Fibroblast of lung (primary cell): ENCODE measurements around the gene NCOR1. TPM values are rescaled to one million over a fixed set of nuclear protein-coding genes. Genes with fewer than 3 reads are reported as not detected.
"Not testable (repeated sequence)": the region's sequence is repeated elsewhere in the genome, so short reads cannot be mapped to it uniquely, and the experiment has no call there.

Source experiments
- DNase-seq, 2 donors: peaks; one replicate each; pipeline versions ENCODE4 v3.0.0 to v3.0.0-alpha.2; 2010; ENCODE audit warnings: low read depth in 2 of 2
- H2AFZ ChIP-seq: 2 replicates; pipeline ENCODE4 v1.5.1; 2012; ENCODE audit warnings: low read length, control low read depth, inconsistent platforms
- H3K27ac ChIP-seq: 2 replicates; pipeline ENCODE4 v1.5.1; 2011; ENCODE audit warnings: low read length, control low read depth; ENCODE audit not compliant: insufficient read depth
- H3K27me3 ChIP-seq: 2 replicates; pipeline ENCODE4 v1.5.1; 2011; ENCODE audit warnings: mild to moderate bottlenecking, low read length; ENCODE audit not compliant: control insufficient read depth, insufficient read depth
- H3K36me3 ChIP-seq: 2 replicates; pipeline ENCODE4 v1.5.1; 2011; ENCODE audit warnings: low read length; ENCODE audit not compliant: control insufficient read depth, insufficient read depth
- H3K4me1 ChIP-seq: 2 replicates; pipeline ENCODE4 v1.5.1; 2011; ENCODE audit warnings: low read length; ENCODE audit not compliant: control insufficient read depth, insufficient read depth; ENCODE audit errors: extremely low read depth
- H3K4me2 ChIP-seq: 2 replicates; pipeline ENCODE4 v1.5.1; 2011; ENCODE audit warnings: low read length, control low read depth; ENCODE audit not compliant: insufficient read depth; ENCODE audit errors: extremely low read depth
- H3K4me3 ChIP-seq, 4 experiments: fragments of 200-600 bp in 1 of 4; sonication (generic) in 1 of 4; replicated peaks in 1 of 4; 2 replicates each; pipeline ENCODE4 v1.5.1; 2011 to 2016; ENCODE audit warnings: low read length in 4 of 4, low read depth in 3 of 4, mild to moderate bottlenecking in 3 of 4, control low read depth in 2 of 4, inconsistent platforms in 1 of 4, mixed read lengths in 1 of 4; ENCODE audit not compliant: insufficient read depth in 1 of 4; ENCODE audit errors: control extremely low read depth in 1 of 4
- H3K79me2 ChIP-seq: 2 replicates; pipeline ENCODE4 v1.5.1; 2012; ENCODE audit warnings: mild to moderate bottlenecking, low read length, inconsistent platforms; ENCODE audit not compliant: control insufficient read depth, insufficient read depth
- H3K9ac ChIP-seq: 2 replicates; pipeline ENCODE4 v1.5.1; 2011; ENCODE audit warnings: mild to moderate bottlenecking, low read length, control low read depth; ENCODE audit not compliant: insufficient read depth
- H3K9me3 ChIP-seq: 2 replicates; pipeline ENCODE4 v1.5.1; 2012; ENCODE audit warnings: low read depth, low read length; ENCODE audit not compliant: control insufficient read depth, insufficient read depth
- H4K20me1 ChIP-seq: 2 replicates; pipeline ENCODE4 v1.5.1; 2011; ENCODE audit warnings: low read length; ENCODE audit not compliant: control insufficient read depth, insufficient read depth; ENCODE audit errors: extremely low read depth
- EZH2 ChIP-seq: IDR thresholded peaks from 2 replicates; pipeline ENCODE4 v1.5.1; 2012; ENCODE audit warnings: low read length, control low read depth, mild to moderate bottlenecking; ENCODE audit errors: missing control alignments
- polyA plus RNA-seq, 2 donors: library from polyadenylated mRNA; depleted of rRNA in 1 of 2; stranded (reverse) in 1 of 2; unstranded in 1 of 2; fragments of >200 nt; gene quantifications; 2 replicates each; pipeline ENCODE4 v1.2.1, GENCODE V29; 2011 to 2012; ENCODE audit warnings: missing spikeins in 1 of 2
- total RNA-seq: library from RNA; depleted of rRNA; stranded (reverse); fragments of >200 nt; gene quantifications from 2 replicates; pipeline ENCODE4 v1.2.1, GENCODE V29; 2014
- TF ChIP-seq, protein P1 (sequence below), 2 donors: IDR thresholded peaks in 1 of 2; conservative IDR thresholded peaks in 1 of 2; 1 replicate in 1 of 2; 2 replicates in 1 of 2; pipeline ENCODE4 v1.5.1; 2011 to 2012; ENCODE audit warnings: low read length in 2 of 2, control low read depth in 1 of 2, inconsistent platforms in 1 of 2, low read depth in 1 of 2, mild to moderate bottlenecking in 1 of 2

Gene NCOR1
- total and polyA plus RNA-seq, 2 donors (not counting 1 experiment from before 2014, with no cell fraction given): 67.6 to 106 TPM

DNA sequence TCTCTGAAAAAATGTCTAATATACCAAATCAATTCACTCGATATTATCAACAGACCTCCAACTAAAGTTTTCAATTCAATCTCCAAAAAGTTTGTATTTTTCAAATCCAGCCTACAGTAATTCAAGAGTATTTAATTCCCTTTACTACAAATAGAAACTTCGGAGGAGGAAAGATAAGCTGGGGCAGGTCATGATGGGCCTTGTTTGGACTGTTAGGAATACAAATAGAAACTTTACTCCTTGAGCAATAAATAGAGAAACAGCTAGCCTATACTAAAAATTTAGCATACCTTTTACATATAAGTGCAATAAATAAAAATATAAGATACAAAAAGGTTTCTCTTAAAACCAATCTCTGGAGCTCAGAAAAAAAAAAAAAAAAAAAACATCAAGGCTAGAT, 98.2 kb downstream of the NCOR1 start:
- Histone ChIP-seq H3K36me3 (peaks cover 2% of the 10 kb centered on the region), H4K20me1 (no peaks in the 10 kb centered on the region), H3K9ac (no peak overlapping the region), H3K79me2 (no peaks in the 10 kb centered on the region), H3K27ac (no peak overlapping the region), H3K4me3 (no peak overlapping the region), H2AFZ (no peak overlapping the region), H3K9me3 (no peaks in the 10 kb centered on the region), H3K27me3 (no peaks in the 10 kb centered on the region), H3K4me2 (no peak overlapping the region), H3K4me1 (no peaks in the 10 kb centered on the region)
- DNase-seq: no peak
- TF ChIP-seq EZH2: no peak
- TF ChIP-seq, protein P1, sequence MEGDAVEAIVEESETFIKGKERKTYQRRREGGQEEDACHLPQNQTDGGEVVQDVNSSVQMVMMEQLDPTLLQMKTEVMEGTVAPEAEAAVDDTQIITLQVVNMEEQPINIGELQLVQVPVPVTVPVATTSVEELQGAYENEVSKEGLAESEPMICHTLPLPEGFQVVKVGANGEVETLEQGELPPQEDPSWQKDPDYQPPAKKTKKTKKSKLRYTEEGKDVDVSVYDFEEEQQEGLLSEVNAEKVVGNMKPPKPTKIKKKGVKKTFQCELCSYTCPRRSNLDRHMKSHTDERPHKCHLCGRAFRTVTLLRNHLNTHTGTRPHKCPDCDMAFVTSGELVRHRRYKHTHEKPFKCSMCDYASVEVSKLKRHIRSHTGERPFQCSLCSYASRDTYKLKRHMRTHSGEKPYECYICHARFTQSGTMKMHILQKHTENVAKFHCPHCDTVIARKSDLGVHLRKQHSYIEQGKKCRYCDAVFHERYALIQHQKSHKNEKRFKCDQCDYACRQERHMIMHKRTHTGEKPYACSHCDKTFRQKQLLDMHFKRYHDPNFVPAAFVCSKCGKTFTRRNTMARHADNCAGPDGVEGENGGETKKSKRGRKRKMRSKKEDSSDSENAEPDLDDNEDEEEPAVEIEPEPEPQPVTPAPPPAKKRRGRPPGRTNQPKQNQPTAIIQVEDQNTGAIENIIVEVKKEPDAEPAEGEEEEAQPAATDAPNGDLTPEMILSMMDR (conservative IDR thresholded peaks at IDR 0.05 in 1 of 2, IDR thresholded peaks at IDR 0.05 in 1 of 2; ENCODE audit: low read depth in 1 of 2, low read length in 2 of 2): no peak

DNA sequence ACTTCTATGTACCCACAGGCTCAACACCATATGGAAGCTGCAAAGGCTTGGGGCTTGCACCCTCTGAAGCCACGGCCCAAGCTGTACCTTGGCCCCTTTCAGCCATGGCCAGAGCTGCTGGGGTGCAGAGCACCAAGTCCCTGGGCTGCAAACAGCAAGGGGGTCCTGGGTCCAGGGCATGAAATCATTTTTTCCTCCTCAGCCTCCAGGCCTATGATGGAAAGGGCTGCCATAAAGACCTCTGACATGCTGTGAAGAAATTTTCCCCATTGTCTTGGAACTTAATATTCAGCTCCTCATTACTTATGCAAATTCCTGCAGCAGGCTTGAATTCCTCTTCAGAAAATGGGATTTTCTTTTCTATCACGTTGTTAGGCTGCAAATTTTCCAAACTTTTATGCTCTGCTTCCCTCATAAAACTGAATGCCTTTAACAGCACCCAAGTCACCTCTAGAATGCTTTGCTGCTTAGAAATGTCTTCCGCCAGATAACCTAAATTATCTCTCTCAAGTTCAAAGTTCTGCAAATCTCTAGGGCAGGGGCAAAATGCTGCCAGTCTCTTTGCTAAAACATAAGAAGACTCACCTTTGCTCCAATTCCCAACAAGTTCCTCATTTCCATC, 100.1 kb downstream of the NCOR1 start:
- DNase-seq, H3K9me3 ChIP-seq, H3K4me1 ChIP-seq, H3K4me2 ChIP-seq, H2AFZ ChIP-seq, H3K27me3 ChIP-seq, H3K4me3 ChIP-seq, H3K79me2 ChIP-seq, H3K9ac ChIP-seq, H3K27ac ChIP-seq, H4K20me1 ChIP-seq, H3K36me3 ChIP-seq: not testable (repeated sequence)

DNA sequence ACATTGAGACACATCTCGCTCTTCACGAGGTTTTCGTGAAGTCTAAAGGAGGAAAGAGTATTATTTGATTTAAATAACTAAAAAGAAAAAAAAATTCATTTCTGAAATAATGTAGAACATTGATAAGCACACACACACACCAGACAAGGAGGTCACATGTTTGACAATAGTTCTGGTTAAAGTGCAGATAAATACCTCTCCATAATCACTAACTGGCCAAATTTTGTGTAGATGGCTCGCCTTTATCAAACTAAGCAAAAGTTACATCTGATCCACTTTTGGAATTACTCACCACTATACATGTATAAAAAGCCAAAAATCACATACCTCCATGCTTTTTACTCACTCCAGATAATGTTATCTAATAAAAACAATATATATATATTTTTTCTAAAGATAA, 106.5 kb downstream of the NCOR1 start:
- Histone ChIP-seq H4K20me1 (no peaks in the 10 kb centered on the region), H3K27ac (no peak overlapping the region), H3K27me3 (no peaks in the 10 kb centered on the region), H3K4me3 (no peak overlapping the region), H3K4me1 (peaks cover 4% of the 10 kb centered on the region), H2AFZ (no peak overlapping the region), H3K9ac (no peak overlapping the region), H3K4me2 (no peak overlapping the region), H3K9me3 (no peaks in the 10 kb centered on the region), H3K79me2 (no peaks in the 10 kb centered on the region), H3K36me3 (no peaks in the 10 kb centered on the region)
- DNase-seq: no peak
- TF ChIP-seq, protein P1 (conservative IDR thresholded peaks at IDR 0.05 in 1 of 2, IDR thresholded peaks at IDR 0.05 in 1 of 2; ENCODE audit: low read depth in 1 of 2, low read length in 2 of 2): no peak
- TF ChIP-seq EZH2: no peak
